Measurements from ENCODE around the gene CFAP221.

CFAP221 gene

DNA sequence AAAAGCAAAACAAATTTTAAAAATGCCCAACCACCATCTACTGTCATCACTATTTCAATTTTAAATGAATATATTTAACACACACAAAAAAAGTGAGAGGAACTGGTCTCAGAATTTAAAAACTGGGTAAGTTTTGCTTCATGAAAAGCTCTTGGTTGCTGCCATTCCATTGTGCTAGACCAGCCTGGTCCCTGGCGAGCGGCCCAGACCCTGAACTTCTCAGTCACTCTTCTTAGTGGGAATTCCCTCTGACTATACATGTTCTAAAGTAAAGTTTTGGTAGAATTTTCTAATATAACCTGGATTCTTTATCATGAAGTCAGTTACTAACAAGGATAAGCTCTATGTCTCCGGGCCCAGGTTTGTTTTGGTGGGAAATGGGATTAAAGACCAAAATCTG is 99.9 kb downstream of the CFAP221 start:
- Histone ChIP-seq H3F3A (ENCODE audit: insufficient read depth, low read length) (no peaks in the 10 kb centered on the region), H3K79me2 (ENCODE audit: low read length) (no peaks in the 10 kb centered on the region), H3K9ac (ENCODE audit: low read length) (no peak overlapping the region), H3K4me2 (ENCODE audit: low read depth, low read length) (no peak overlapping the region), H3K4me1 (ENCODE audit: low read length) (peaks cover 5% of the 10 kb centered on the region), H3K9me2 (replicated peaks; ENCODE audit: insufficient read depth, low read length) (no peaks in the 10 kb centered on the region), H3K27ac (ENCODE audit: low read length) (no peak overlapping the region), H3K36me3 (replicated peaks; ENCODE audit: insufficient read depth, low read length) (no peaks in the 10 kb centered on the region), H3K9me3 (replicated peaks; ENCODE audit: insufficient read depth, low read length) (no peaks in the 10 kb centered on the region), H2AFZ (ENCODE audit: low read length) (no peak overlapping the region), H3K27me3 (replicated peaks; ENCODE audit: insufficient read depth, low read length) (no peaks in the 10 kb centered on the region), H3K4me3 (ENCODE audit: low read length) (no peak overlapping the region), H4K20me1 (ENCODE audit: insufficient read depth, low read length) (no peaks in the 10 kb centered on the region)
- DNase-seq, result no peak
- TF ChIP-seq EZH2 (optimal IDR thresholded peaks at IDR 0.05; ENCODE audit: low read depth, low read length), result no peak
- TF ChIP-seq, protein P1, sequence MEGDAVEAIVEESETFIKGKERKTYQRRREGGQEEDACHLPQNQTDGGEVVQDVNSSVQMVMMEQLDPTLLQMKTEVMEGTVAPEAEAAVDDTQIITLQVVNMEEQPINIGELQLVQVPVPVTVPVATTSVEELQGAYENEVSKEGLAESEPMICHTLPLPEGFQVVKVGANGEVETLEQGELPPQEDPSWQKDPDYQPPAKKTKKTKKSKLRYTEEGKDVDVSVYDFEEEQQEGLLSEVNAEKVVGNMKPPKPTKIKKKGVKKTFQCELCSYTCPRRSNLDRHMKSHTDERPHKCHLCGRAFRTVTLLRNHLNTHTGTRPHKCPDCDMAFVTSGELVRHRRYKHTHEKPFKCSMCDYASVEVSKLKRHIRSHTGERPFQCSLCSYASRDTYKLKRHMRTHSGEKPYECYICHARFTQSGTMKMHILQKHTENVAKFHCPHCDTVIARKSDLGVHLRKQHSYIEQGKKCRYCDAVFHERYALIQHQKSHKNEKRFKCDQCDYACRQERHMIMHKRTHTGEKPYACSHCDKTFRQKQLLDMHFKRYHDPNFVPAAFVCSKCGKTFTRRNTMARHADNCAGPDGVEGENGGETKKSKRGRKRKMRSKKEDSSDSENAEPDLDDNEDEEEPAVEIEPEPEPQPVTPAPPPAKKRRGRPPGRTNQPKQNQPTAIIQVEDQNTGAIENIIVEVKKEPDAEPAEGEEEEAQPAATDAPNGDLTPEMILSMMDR (IDR thresholded peaks at IDR 0.05; ENCODE audit: low read length), result no peak
- no peak for TF ChIP-seq EZH2phosphoT487 (IDR thresholded peaks at IDR 0.05; ENCODE audit: low read length)

- Histone ChIP-seq H3K27me3 (replicated peaks; ENCODE audit: insufficient read depth, low read length) (no peaks in the 10 kb centered on the region), H3K4me1 (ENCODE audit: low read length) (peaks cover 5% of the 10 kb centered on the region), H4K20me1 (ENCODE audit: insufficient read depth, low read length) (no peaks in the 10 kb centered on the region), H3K27ac (ENCODE audit: low read length) (no peak overlapping the region), H3K79me2 (ENCODE audit: low read length) (no peaks in the 10 kb centered on the region), H3K4me2 (ENCODE audit: low read depth, low read length) (no peak overlapping the region), H3K36me3 (replicated peaks; ENCODE audit: insufficient read depth, low read length) (no peaks in the 10 kb centered on the region), H3K4me3 (ENCODE audit: low read length) (no peak overlapping the region), H3K9me3 (replicated peaks; ENCODE audit: insufficient read depth, low read length) (no peaks in the 10 kb centered on the region), H2AFZ (ENCODE audit: low read length) (no peak overlapping the region), H3K9ac (ENCODE audit: low read length) (no peak overlapping the region), H3F3A (ENCODE audit: insufficient read depth, low read length) (no peaks in the 10 kb centered on the region), H3K9me2 (replicated peaks; ENCODE audit: insufficient read depth, low read length) (no peaks in the 10 kb centered on the region)
- DNase-seq, result no peak
- TF ChIP-seq, protein P1 (IDR thresholded peaks at IDR 0.05; ENCODE audit: low read length), result no peak
- TF ChIP-seq EZH2phosphoT487 (IDR thresholded peaks at IDR 0.05; ENCODE audit: low read length) (no peak), EZH2 (optimal IDR thresholded peaks at IDR 0.05; ENCODE audit: low read depth, low read length) (no peak)
Observed at GRCh38 chr2:119645173-119645855, 101.1 kb downstream of the CFAP221 start.

DNA sequence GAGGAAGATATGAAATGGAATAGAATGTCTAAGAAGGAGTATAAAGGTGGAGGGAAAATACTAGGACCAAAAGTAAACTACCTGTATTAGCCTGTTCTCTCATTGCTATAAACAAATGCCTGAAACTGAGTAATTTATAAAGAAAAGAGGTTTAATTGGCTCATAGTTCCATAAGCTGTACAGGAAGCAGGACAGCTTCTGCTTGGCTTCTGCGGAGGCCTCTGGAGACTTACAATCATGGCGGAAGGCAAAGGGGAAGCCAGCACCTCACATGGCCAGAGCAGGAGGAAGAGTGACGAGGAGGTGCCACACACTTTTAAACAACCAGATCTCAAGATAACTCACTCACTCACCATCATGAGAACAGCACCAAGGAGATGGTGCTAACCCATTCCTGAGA is 101.9 kb downstream of the CFAP221 start:
- Histone ChIP-seq H3K79me2 (ENCODE audit: low read length) (no peaks in the 10 kb centered on the region), H3K9me2 (replicated peaks; ENCODE audit: insufficient read depth, low read length) (no peaks in the 10 kb centered on the region), H3K4me3 (ENCODE audit: low read length) (no peak overlapping the region), H3K36me3 (replicated peaks; ENCODE audit: insufficient read depth, low read length) (no peaks in the 10 kb centered on the region), H3K4me1 (ENCODE audit: low read length) (peaks cover 5% of the 10 kb centered on the region), H3K27ac (ENCODE audit: low read length) (no peak overlapping the region), H3K27me3 (replicated peaks; ENCODE audit: insufficient read depth, low read length) (no peaks in the 10 kb centered on the region), H3F3A (ENCODE audit: insufficient read depth, low read length) (no peaks in the 10 kb centered on the region), H4K20me1 (ENCODE audit: insufficient read depth, low read length) (no peaks in the 10 kb centered on the region), H3K4me2 (ENCODE audit: low read depth, low read length) (no peak overlapping the region), H2AFZ (ENCODE audit: low read length) (no peak overlapping the region), H3K9me3 (replicated peaks; ENCODE audit: insufficient read depth, low read length) (no peaks in the 10 kb centered on the region), H3K9ac (ENCODE audit: low read length) (no peak overlapping the region)
- TF ChIP-seq, protein P1 (IDR thresholded peaks at IDR 0.05; ENCODE audit: low read length), result no peak
- no peak for TF ChIP-seq EZH2 (optimal IDR thresholded peaks at IDR 0.05; ENCODE audit: low read depth, low read length)
- no peak for TF ChIP-seq EZH2phosphoT487 (IDR thresholded peaks at IDR 0.05; ENCODE audit: low read length)
- DNase-seq, result no peak
